Measurements from ENCODE around the gene SBNO2.
"Not testable (repeated sequence)": the region's sequence is repeated elsewhere in the genome, so short reads cannot be mapped to it uniquely, and the experiment has no call there.

The SBNO2 gene

GRCh38 chr19:1173845-1174809, at the start of gene SBNO2:
Gene SBNO2, minus strand, starts transcription at chr19:1174268. Its CDS starts 19,992 bp downstream, at chr19:1154276.
- DNase-seq, result peak; percentile 56

- no peak for DNase-seq
Observed at GRCh38 chr19:1223018-1223855, 49.2 kb upstream of the SBNO2 start.

GRCh38 chr19:1222394-1222793, 48.3 kb upstream of the SBNO2 start:
- DNase-seq, result no peak

GRCh38 chr19:1221904-1222255, 47.8 kb upstream of the SBNO2 start:
- no peak for DNase-seq

GRCh38 chr19:1220976-1221903, 47.2 kb upstream of the SBNO2 start:
- DNase-seq, result no peak

GRCh38 chr19:1220477-1220930, 46.4 kb upstream of the SBNO2 start:
- DNase-seq, result no peak

- no peak for DNase-seq
Observed at GRCh38 chr19:1219786-1220476, 45.9 kb upstream of the SBNO2 start.

GRCh38 chr19:1218751-1219567, 44.9 kb upstream of the SBNO2 start:
- no peak for DNase-seq

GRCh38 chr19:1217366-1217765, 43.3 kb upstream of the SBNO2 start:
- DNase-seq, result no peak

- no peak for DNase-seq
Observed at GRCh38 chr19:1216756-1217155, 42.7 kb upstream of the SBNO2 start.

- DNase-seq, result no peak
Observed at GRCh38 chr19:1214862-1215731, 41.0 kb upstream of the SBNO2 start.

- DNase-seq, result no peak
Observed at GRCh38 chr19:1214299-1214861, 40.3 kb upstream of the SBNO2 start.

GRCh38 chr19:1213391-1214286, 39.6 kb upstream of the SBNO2 start:
- peak; percentile 75 for DNase-seq

- no peak for DNase-seq
Observed at GRCh38 chr19:1211494-1212234, 37.6 kb upstream of the SBNO2 start.

GRCh38 chr19:1210227-1210538, 36.1 kb upstream of the SBNO2 start:
- no peak for DNase-seq

GRCh38 chr19:1208830-1209229, 34.8 kb upstream of the SBNO2 start:
- not testable (repeated sequence) for DNase-seq

GRCh38 chr19:1206864-1207450, 32.9 kb upstream of the SBNO2 start:
- DNase-seq, result no peak

Data from NCI-H510A treated with DMSO at 0.1 percent for 48 hours (cell line).